Measurements from ENCODE around the gene NTRK3. TPM values are rescaled to one million over a fixed set of nuclear protein-coding genes. Genes with fewer than 3 reads are reported as not detected.

Gene NTRK3
- total RNA-seq, 1 donor from 2014 or later = 3.5 TPM

DNA sequence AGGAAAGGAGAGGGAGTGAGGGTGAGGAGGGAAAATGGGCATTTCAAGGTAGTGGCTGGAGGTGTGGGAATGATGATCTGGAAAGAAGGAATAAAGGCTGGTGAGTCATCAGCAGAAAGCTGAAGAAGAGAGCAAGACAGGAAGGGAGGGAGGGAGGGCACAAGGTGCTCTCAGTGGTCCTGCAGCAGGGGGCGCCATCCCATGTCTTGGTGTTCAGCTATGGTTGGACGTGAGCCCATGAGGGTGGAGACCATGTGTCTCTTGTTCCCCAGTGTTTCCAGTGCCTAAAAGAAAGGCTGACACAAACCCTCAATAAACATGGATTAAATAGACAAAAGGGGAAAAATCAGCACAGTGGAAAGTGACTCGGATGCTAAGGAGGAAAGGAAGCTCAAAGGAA, 228.5 kb downstream of the NTRK3 start:
- no peaks in the 10 kb centered on the region for H3K4me1 ChIP-seq
- H3K4me3 ChIP-seq = no peak overlapping the region
- no peak overlapping the region for H3K27ac ChIP-seq
- ATAC-seq = no peak
- no peaks in the 10 kb centered on the region for H3K36me3 ChIP-seq
- DNase-seq = no peak
- TF ChIP-seq CTCF (IDR thresholded peaks at IDR 0.05) = no peak
- no peaks in the 10 kb centered on the region for H3K27me3 ChIP-seq (ENCODE audit: low read depth)
- no peaks in the 10 kb centered on the region for H3K9me3 ChIP-seq
- intact Hi-C loops (cut with DNase I) = no loop called here

- TF ChIP-seq CTCF (IDR thresholded peaks at IDR 0.05) = no peak
- Histone ChIP-seq H3K4me3 (no peak overlapping the region), H3K4me1 (no peaks in the 10 kb centered on the region), H3K27me3 (ENCODE audit: low read depth) (no peaks in the 10 kb centered on the region), H3K27ac (no peak overlapping the region), H3K36me3 (no peaks in the 10 kb centered on the region), H3K9me3 (no peaks in the 10 kb centered on the region)
- intact Hi-C loops (cut with DNase I) = no loop called here
- ATAC-seq (no peak), DNase-seq (no peak)
Observed at GRCh38 chr15:88023914-88024313, 232.6 kb downstream of the NTRK3 start.

- intact Hi-C loops (cut with DNase I) = no loop called here
- Histone ChIP-seq H3K9me3 (no peaks in the 10 kb centered on the region), H3K4me3 (no peak overlapping the region), H3K36me3 (no peaks in the 10 kb centered on the region), H3K27me3 (ENCODE audit: low read depth) (no peaks in the 10 kb centered on the region), H3K27ac (no peak overlapping the region), H3K4me1 (no peaks in the 10 kb centered on the region)
- no peak for ATAC-seq
- TF ChIP-seq CTCF (IDR thresholded peaks at IDR 0.05) = no peak
- DNase-seq = no peak
Observed at GRCh38 chr15:88022716-88023115, 233.8 kb downstream of the NTRK3 start.

GRCh38 chr15:88021601-88022000, 234.9 kb downstream of the NTRK3 start:
- H3K4me3 ChIP-seq = no peak overlapping the region
- no peak overlapping the region for H3K27ac ChIP-seq
- ATAC-seq (no peak), DNase-seq (no peak)
- no peak for TF ChIP-seq CTCF (IDR thresholded peaks at IDR 0.05)
- no peaks in the 10 kb centered on the region for H3K27me3 ChIP-seq (ENCODE audit: low read depth)
- no peaks in the 10 kb centered on the region for H3K36me3 ChIP-seq
- H3K9me3 ChIP-seq = no peaks in the 10 kb centered on the region
- H3K4me1 ChIP-seq = no peaks in the 10 kb centered on the region
- intact Hi-C loops (cut with DNase I) = no loop called here

DNA sequence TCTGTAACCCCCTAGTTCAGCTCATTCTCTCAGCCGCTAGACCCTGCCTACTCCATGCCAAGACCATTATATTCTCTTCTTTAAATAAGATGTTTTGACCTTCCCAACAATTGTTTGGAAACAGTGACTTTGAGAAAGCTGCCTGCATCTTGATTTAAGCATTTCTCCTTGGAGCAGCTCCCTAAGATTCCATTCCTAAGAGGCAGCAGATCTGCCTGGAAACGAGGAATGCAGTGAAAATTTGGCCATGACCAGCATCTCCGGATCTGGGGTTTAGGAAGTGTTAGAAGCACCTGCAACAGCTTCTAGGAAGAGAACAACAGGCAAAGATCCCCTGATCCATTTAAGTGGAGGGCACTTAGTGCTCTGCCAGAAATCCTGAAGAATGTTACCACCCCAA, 235.7 kb downstream of the NTRK3 start:
- intact Hi-C loops (cut with DNase I) = no loop called here

More for the DNA sequence above, 235.7 kb downstream of the NTRK3 start:
- no peak for TF ChIP-seq CTCF (IDR thresholded peaks at IDR 0.05)
- ATAC-seq (no peak), DNase-seq (no peak)
- Histone ChIP-seq H3K4me3 (no peak overlapping the region), H3K27me3 (ENCODE audit: low read depth) (no peaks in the 10 kb centered on the region), H3K27ac (no peak overlapping the region), H3K4me1 (no peaks in the 10 kb centered on the region), H3K36me3 (no peaks in the 10 kb centered on the region), H3K9me3 (no peaks in the 10 kb centered on the region)

Data from lower lobe of right lung (tissue), 2 donors.